ENCODE data around the gene KCNJ11. TPM values are rescaled to one million over a fixed set of nuclear protein-coding genes. Genes with fewer than 3 reads are reported as not detected.

KCNJ11 gene
- total RNA-seq, 2 donors from 2014 or later: 0.43 TPM; not detected in 1

DNA sequence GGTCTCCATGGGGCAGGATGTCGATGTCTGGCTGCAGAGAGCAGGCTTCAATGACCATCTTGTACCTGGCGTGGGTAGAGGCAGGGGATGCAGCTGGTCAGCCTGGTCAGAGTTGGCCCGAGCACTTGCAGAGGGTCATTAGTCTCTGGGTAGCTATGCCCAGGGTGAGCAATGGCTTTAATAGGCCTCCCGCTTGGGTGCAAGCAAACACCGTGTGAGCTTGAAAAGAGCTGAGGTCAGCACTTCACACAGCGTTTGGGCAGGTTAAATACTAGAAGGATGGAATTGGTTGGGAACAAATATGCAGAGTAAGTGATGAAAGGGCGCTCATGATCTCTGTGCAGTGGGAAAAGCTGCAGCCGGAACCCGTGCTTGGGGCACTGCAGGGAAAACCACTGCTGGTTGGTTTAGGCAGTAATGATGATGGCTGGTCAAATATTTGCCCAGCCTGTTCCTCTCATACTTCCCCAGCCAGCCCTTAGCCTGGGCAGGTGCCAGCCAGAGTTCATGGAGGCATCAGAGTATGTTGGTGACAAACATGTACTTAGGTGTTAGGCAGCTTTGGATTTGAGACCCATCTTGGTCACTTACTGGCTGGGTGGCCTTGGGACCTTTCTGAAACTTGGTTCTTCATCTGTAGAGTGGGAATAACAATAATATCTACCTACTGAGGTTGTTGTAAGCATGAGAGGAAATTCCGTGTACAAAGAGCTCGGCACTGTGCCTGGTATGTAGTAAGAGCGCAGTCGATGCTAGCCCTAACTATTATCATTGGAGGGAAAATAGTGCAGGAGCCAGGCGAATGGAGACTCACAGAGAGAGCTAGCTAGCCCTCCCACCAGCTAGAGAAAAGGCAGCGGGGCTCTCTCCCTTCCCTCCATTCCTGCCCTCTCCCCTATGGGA, 25.2 kb upstream of the KCNJ11 start:
- ATAC-seq (no peak), DNase-seq (ENCODE audit: low spot score in 2 of 2) (no peak)
- Mint-ChIP-seq H3K36me3 (no peaks in the 10 kb centered on the region), H3K9me3 (no peaks in the 10 kb centered on the region), H3K27ac (no peak overlapping the region)

DNA sequence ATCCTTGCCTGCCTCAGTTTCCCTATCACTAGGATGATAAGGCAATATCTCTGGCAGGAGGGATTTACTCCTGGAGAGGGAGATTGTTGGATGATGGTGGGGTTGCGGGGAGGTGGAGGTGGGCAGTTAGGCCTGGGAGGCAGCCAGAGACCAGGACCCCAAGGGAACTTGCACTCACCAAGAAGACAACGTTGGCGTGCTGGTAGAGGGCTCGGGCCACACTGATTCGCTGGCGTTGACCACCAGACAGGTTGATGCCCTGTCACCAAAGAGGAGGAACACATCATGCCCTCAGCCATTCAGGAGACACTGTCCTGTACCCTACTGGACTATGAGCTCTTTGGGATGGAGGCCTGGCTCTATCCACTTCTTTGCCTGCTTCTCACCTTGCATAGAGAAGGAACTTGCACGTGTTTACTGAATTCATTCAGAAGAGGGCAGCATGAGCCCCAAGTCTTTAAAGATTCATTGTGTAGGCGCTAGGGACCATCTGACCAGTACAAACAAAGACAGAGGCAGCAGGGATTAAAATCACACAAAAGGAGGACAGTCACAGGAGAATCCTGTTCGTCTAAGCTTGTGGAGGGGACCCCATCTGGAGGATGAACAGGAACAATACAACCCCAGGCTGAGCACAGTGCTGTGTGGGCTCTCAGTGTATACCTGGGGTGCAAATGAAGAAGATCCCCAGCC, 24.2 kb upstream of the KCNJ11 start:
- Mint-ChIP-seq H3K27ac (no peak overlapping the region), H3K9me3 (no peaks in the 10 kb centered on the region), H3K36me3 (no peaks in the 10 kb centered on the region)
- ATAC-seq (no peak), DNase-seq (ENCODE audit: low spot score in 2 of 2) (no peak)

DNA sequence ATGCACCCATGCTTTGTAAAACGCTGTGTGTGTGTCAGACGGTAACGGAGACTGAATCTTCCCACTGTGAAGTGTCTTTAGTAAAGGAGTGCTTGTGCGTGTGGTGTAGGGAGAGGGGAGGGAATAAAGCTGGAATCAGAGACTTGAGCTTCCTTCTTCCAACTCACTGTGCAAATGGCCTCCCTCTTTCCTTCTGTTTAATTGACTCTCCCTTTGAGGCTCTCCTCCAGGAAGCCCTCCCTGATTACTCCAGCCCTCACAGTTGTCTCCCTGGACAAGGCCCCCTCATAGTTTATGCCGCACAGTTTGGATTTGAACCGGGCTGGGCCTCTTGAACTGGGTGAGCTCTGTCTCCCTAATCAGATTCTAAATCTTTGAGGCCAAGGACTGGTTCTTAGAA, 23.0 kb upstream of the KCNJ11 start:
- Mint-ChIP-seq H3K9me3 (no peaks in the 10 kb centered on the region), H3K27ac (no peak overlapping the region), H3K36me3 (no peaks in the 10 kb centered on the region)
- DNase-seq (ENCODE audit: low spot score in 2 of 2) (no peak), ATAC-seq (no peak)

DNA sequence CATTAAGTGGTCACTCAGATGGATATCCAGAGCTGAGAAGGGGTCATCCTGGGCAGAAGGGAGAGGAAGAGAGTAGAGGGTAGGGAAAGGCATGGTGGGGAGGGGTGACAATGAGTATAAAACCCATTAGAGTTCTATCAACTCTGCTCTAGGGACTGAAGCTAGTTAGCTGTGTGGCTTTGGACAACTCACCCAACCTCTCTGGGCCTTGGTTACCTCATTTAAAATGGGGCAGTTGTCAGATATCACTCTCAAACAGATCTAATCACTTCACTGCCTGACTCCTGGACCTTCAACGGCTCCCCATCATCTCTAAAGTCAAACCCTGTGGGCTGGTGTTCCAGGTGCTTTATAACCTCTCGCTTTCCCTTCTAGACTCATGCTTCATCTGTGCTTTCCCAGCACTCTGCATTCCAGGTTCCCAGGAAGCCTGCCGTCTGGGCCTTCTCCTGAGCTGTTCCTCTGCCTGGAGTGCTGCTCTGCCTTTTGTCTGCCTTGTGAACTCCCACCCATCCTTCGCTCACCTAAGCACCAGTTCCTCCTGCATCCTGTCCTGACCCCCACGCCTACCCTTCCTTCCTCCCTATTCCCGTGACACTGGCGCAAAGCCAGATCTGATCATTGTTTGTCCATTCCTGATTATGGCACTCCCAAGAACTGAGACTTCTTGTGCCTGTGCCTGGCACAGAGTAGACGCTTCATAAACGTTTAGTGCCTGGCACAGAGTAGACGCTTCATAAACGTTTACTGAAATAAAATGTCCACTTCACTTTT, 22.3 kb upstream of the KCNJ11 start:
- no peak for DNase-seq (ENCODE audit: low spot score in 2 of 2)
- no peak overlapping the region for H3K27ac Mint-ChIP-seq
- no peaks in the 10 kb centered on the region for H3K9me3 Mint-ChIP-seq
- H3K36me3 Mint-ChIP-seq: no peaks in the 10 kb centered on the region
- ATAC-seq: no peak

DNA sequence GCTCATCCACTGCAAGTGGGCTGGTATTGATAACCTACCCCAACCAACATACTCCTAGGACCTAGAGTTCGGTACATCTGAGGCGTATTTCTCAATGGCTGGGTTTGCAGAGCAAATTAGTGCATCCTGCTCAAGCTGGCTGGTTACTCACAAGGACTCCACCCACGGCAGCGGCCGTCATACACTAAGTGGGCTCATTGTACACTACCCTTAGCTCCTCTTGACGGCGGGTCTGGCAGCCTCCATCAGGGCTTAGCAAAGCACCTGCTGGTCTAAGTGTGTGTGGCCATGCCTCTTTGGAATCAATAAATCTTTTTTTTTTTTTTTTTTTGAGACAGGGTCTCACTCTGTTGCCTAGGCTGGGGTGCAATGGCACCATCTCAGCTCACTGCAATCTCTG, 20.2 kb upstream of the KCNJ11 start:
- Mint-ChIP-seq H3K27ac (no peak overlapping the region), H3K36me3 (no peaks in the 10 kb centered on the region), H3K9me3 (no peaks in the 10 kb centered on the region)
- DNase-seq (ENCODE audit: low spot score in 2 of 2) (no peak), ATAC-seq (no peak)

DNA sequence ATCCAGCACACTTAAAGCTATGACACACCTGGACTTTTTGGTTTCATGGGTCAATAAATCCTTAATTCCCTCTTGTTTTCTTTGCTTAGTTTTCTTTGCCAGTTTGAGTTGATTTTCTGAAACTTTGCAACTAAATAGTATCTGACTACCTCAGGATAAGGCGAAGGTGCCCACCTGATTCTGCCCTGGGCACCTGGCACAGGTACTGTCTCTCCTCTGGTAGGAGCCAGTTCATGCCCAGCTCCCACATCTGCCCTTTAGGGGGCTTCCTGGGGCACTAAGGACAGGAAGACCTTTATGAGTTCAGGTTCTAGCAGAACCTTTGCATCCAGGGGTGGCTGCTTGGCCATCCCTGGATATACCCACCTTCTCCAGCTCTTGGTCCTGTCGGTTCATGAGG, 19.6 kb upstream of the KCNJ11 start:
- no peak for ATAC-seq
- no peaks in the 10 kb centered on the region for H3K9me3 Mint-ChIP-seq
- H3K36me3 Mint-ChIP-seq: no peaks in the 10 kb centered on the region
- no peak for DNase-seq (ENCODE audit: low spot score in 2 of 2)
- H3K27ac Mint-ChIP-seq: no peak overlapping the region

DNA sequence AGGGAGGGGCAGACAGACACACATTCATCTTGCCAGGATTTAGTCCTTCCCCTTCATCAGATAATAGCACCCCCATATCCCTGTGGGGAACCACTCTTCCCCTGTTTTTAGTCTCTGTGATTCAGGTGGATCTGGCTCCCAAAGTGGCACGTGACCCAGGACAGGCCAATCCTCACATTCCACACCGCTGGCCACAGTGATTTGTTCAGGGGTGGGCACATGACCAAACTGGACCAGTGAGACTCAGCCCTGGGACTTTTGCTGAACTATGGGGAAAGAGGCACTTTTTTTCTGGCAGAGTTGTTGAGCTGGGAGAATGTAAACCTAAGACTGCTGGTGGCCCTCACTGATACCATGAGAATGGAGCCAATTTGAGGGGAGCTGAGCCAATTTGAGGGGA, 19.1 kb upstream of the KCNJ11 start:
- ATAC-seq (no peak), DNase-seq (ENCODE audit: low spot score in 2 of 2) (no peak)
- no peaks in the 10 kb centered on the region for H3K9me3 Mint-ChIP-seq
- H3K36me3 Mint-ChIP-seq: no peaks in the 10 kb centered on the region
- no peak overlapping the region for H3K27ac Mint-ChIP-seq

DNA sequence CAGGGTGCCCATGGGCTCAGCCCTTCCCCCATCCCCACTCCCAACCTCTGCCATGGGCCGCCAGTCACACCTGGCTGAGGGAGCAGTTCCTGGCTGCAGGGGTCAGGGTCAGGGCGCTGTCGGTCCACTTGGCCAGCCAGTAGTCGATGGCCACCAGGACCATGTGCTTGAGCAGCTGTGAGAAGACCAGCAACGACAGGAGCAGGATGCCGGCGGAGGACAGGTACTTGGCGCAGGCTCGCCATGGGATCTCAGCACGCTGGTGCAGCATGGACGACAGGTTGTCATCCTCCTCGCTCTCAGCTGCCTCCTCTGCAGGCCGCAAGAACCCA, 18.3 kb upstream of the KCNJ11 start:
- ATAC-seq (no peak), DNase-seq (ENCODE audit: low spot score in 2 of 2) (no peak)
- H3K9me3 Mint-ChIP-seq: no peaks in the 10 kb centered on the region
- H3K36me3 Mint-ChIP-seq: no peaks in the 10 kb centered on the region
- H3K27ac Mint-ChIP-seq: no peak overlapping the region

DNA sequence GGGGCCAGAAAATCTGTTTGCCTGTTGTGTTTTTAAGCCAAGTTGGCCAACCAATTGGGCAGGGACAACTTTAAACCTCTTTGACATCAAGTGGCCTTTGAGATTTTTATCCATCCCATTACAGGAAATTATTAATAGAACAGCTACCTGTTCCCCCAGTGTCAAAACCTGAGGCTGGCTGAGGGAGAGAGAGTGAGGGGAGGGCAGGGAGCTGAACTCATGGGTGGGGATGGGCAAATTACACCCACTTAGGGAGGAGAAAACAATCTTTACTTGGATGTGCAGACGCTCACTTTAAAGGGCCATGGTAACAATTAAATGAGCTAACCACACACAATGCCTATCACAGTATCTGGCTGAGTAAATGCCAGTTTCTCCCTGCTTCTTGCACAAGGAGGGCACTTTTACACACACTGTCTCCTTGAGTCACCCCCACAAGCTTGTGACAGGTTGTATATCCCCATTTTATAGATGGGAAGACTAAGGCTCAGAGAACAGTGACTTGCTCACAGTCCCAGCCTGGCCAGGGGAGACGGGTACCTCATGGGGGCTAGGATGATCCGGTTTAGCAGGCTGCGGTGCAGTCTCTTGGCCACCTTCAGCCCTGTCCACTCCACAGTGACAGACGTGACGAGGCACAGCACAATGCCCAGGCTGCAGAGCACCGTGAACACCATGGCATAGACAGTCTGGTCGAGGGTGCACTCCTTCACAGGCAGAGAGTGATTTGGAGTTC, 17.8 kb upstream of the KCNJ11 start:
- no peaks in the 10 kb centered on the region for H3K9me3 Mint-ChIP-seq
- ATAC-seq (no peak), DNase-seq (ENCODE audit: low spot score in 2 of 2) (no peak)
- H3K36me3 Mint-ChIP-seq: no peaks in the 10 kb centered on the region
- H3K27ac Mint-ChIP-seq: no peak overlapping the region

DNA sequence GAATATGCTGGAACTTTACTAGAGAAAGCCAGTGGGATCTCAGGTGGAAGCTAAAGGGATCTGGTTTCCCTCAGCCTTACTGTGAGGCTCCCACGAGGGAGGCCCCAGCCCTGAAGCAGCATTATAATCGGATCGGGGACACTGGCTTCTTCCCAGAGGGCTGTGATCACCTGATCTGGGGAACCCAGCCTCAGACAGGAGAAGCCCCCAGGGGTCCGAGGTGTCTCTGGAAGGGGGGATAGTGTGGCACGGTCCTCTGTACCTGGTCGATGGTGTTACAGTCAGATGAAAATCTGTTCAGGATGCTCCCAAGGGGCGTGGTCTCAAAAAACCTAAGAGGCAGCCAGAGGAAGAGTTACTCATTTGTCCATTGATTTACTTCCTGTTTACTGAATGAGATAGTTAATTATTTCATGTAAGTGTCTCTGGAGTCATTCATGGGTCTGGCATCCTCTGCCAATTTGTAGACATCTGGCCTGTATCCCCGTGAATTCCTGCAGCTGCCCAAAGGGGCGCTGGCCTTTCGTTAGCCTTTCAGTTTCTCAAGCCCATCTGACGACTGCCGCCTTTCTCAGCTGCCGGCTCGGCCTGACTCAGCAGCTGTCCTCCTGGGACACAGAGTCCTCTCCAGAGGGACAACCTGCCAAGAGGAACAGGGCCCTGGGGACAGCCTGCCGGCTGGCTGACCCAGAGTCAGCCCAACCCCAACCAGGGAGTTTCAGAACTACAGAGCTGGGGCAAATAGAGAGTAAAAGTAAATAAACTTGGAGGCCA, 17.0 kb upstream of the KCNJ11 start:
- Mint-ChIP-seq H3K27ac (no peak overlapping the region), H3K9me3 (no peaks in the 10 kb centered on the region), H3K36me3 (no peaks in the 10 kb centered on the region)
- DNase-seq (ENCODE audit: low spot score in 2 of 2) (no peak), ATAC-seq (no peak)

DNA sequence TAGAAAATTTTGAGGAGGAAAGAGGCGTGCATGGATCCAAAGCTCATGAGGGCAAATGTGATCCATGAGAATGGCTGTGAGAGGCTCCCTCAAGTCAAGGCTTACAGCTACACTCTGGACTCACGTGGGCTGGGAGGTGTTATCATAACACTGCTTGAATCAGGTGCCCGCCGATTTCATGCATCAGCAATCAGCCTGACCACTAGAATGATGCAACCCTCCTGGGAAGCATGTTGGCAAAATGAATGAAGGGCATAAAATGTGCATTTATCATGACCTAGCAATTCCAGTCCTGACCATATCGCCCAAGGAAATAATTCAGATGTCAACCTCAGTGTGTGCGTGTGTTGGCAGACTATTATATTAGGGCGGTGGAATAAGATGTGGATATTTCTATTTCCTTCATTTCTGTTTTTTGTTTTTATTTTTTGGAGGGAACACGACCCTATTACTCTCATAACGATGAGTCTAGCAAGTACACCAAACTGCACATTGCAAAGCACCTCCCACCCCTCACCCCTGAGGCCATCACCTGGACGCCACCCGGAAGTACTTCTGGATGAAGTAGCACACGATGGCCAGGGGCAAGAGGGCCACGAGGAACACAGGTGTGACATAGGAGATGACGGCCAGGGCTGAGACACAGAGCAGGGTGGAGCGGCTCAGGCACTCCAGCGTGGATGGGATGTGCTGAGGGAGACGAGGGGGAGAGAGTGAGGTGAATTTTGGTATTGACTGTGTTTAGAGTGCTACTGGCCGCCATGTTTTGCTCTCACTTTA, 15.7 kb upstream of the KCNJ11 start:
- no peaks in the 10 kb centered on the region for H3K9me3 Mint-ChIP-seq
- ATAC-seq: no peak
- H3K27ac Mint-ChIP-seq: no peak overlapping the region
- H3K36me3 Mint-ChIP-seq: no peaks in the 10 kb centered on the region
- no peak for DNase-seq (ENCODE audit: low spot score in 2 of 2)

DNA sequence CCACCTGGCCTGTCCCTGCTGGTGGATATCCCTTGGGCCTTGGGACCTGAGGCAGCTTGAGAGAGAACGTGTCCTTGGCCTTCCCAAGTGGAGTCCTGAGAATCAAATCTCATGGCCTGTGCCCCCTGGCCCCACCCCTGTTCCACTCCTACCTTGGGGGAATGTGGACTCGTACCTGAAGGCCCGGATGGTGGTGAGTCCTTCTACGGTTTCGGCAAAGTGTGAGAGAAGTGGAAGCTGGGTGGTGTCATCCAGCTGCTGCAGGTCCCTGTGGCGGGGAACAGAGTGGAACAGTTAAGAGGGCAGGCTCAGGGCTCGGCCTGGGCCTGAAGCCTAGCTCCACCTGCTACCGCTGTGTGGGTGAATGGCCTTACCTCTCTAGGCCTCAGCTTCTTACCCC, 14.0 kb upstream of the KCNJ11 start:
- no peak for ATAC-seq
- H3K27ac Mint-ChIP-seq: no peak overlapping the region

DNA sequence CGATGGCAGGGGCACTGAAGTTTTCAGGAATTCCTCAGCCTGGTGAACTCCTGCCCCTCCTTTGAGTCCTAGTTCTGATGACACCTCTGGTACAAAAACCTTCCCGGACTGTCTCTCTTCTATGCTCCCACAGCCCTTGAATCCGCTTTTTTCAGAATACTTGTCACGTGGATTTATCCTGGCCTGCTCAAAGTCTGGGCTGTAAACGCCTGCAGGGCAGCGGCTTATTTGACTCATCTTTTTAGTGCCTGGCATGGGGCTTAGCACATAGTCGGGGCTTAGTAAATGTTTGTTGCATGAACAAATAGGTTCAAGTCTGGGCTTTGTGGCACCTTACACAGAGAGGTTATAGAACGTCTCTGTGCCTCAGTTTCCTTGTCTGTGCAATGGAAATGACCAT, 13.4 kb upstream of the KCNJ11 start:
- Mint-ChIP-seq H3K27ac (no peak overlapping the region), H3K36me3 (no peaks in the 10 kb centered on the region), H3K9me3 (no peaks in the 10 kb centered on the region)
- ATAC-seq: no peak
- no peak for DNase-seq (ENCODE audit: low spot score in 2 of 2)

More for the DNA sequence above, 14.0 kb upstream of the KCNJ11 start:
- DNase-seq (ENCODE audit: low spot score in 2 of 2): no peak
- no peaks in the 10 kb centered on the region for H3K9me3 Mint-ChIP-seq
- no peaks in the 10 kb centered on the region for H3K36me3 Mint-ChIP-seq

DNA sequence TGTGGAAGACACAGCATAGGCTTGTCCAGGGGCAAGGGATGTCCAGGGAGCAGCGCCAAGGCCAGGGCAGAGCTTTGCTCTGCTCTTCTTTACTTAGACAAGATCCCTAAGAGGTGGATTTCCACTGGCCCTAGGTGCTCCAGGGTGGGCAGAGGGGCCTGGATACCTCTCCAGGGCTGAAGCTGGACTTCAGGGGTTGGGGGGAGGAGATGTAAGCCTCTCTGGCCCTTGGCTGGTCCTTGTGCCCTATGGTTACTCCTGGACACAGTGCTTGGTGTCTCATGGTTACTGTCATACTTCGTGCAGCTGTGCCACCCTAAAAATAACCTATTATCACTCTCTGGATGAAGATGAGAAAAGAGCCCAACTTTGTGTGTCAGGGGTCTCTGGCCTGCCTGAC, 12.9 kb upstream of the KCNJ11 start:
- H3K27ac Mint-ChIP-seq: no peak overlapping the region
- ATAC-seq (no peak), DNase-seq (ENCODE audit: low spot score in 2 of 2) (no peak)
- no peaks in the 10 kb centered on the region for H3K9me3 Mint-ChIP-seq
- H3K36me3 Mint-ChIP-seq: no peaks in the 10 kb centered on the region

DNA sequence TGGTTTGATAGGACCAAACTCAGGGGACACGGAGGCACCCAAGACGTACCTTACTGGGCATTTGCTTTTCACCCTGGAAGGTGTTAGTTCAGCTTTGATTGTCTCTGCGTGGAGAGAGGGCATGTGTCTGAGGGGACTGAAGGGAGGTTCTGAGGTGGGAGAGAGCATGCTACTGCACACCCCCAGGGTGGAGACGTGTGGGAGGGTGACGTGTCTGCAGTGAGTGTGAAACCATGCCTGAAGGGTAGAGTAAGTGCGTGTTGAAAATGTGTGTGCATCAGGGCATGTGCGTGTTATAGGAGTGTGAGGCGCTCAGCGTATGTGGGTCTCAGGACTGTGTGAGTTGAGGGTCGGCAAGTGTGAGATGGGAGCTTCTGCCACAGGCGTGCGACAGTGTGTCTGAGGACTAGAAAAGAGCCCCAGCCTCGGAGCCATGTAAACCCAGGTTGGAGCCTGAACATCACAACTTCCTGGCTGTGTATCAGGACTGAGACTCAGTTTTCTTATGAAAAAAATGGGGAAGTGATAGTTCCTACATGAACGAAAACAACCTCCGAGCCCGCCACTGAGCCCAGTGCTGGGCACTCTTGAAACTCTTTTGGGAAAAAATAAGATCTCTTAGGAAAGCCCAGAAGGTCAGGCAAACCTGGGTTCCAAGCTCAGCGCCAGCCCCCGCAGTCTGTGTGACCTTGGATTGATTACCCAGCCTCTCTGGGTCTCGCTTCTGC, 11.8 kb upstream of the KCNJ11 start:
- Mint-ChIP-seq H3K27ac (no peak overlapping the region), H3K9me3 (no peaks in the 10 kb centered on the region), H3K36me3 (no peaks in the 10 kb centered on the region)
- no peak for ATAC-seq
- DNase-seq (ENCODE audit: low spot score in 2 of 2): no peak

Measured in activated naive CD4-positive, alpha-beta T cell treated with anti-CD3 and anti-CD28 coated beads, Interleukin-2, amount 50 U/mL, for 72 hours (primary cell).